Ishikawa (cell line): ENCODE results near the gene AGAP3.

Experiments used
- CEBPB ChIP-seq: IDR thresholded peaks from 2 replicates; pipeline ENCODE4 v1.6.1; 2012
- CREB1 ChIP-seq: IDR thresholded peaks from 2 replicates; pipeline ENCODE4 v1.6.1; 2012; ENCODE audit warnings: low read depth
- EGR1 ChIP-seq: IDR thresholded peaks from 2 replicates; pipeline ENCODE4 v1.6.1; 2012
- EP300 ChIP-seq: IDR thresholded peaks from 2 replicates; pipeline ENCODE4 v1.6.1; 2012; ENCODE audit warnings: borderline replicate concordance
- FOXM1 ChIP-seq: IDR thresholded peaks from 2 replicates; pipeline ENCODE4 v1.6.1; 2012; ENCODE audit warnings: low read depth, borderline replicate concordance
- NFIC ChIP-seq: IDR thresholded peaks from 2 replicates; pipeline ENCODE4 v1.6.1; 2012
- RAD21 ChIP-seq: IDR thresholded peaks from 2 replicates; pipeline ENCODE4 v1.6.1; 2012; ENCODE audit warnings: low read depth
- REST ChIP-seq: IDR thresholded peaks from 2 replicates; pipeline ENCODE4 v1.6.1; 2012; ENCODE audit warnings: low read depth, mild to moderate bottlenecking
- TAF1 ChIP-seq: IDR thresholded peaks from 2 replicates; pipeline ENCODE4 v1.6.1; 2012; ENCODE audit warnings: low read depth, mild to moderate bottlenecking
- TCF12 ChIP-seq: IDR thresholded peaks from 2 replicates; pipeline ENCODE4 v1.6.1; 2012; ENCODE audit warnings: low read depth
- TEAD4 ChIP-seq: IDR thresholded peaks from 2 replicates; pipeline ENCODE4 v1.6.1; 2012
- YY1 ChIP-seq: IDR thresholded peaks from 2 replicates; pipeline ENCODE4 v1.6.1; 2012; ENCODE audit warnings: low read depth
- ZBTB7A ChIP-seq: IDR thresholded peaks from 2 replicates; pipeline ENCODE4 v1.6.1; 2012; ENCODE audit warnings: low read depth
- TF ChIP-seq, protein P1 (sequence below): IDR thresholded peaks from 2 replicates; pipeline ENCODE4 v1.6.1; 2012
- TF ChIP-seq, protein P2 (sequence below): IDR thresholded peaks from 2 replicates; pipeline ENCODE4 v1.6.1; 2012

AGAP3 gene

DNA sequence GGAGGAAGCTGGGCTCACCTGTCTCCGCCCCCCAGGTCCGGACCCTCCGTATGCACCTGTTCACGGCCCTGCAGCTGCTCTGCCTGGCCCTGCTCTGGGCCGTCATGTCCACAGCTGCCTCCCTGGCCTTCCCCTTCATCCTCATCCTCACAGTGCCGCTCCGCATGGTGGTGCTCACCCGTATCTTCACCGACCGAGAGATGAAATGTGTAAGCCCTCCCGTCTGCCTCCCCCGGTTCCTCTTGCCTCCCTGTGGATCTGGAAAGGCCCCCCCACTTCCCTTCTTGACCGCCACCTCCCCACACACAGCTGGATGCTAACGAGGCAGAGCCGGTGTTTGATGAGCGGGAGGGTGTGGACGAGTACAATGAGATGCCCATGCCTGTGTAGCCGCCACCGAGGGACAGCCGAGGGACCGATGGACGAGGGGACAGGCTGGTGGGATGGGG is 10.3 kb upstream of the AGAP3 start:
- TF ChIP-seq EGR1 (no peak), YY1 (no peak), ZBTB7A (no peak)

- TF ChIP-seq TCF12 (no peak), RAD21 (no peak), FOXM1 (no peak), CREB1 (no peak)
Measured at GRCh38 chr7:151076863-151077704, 9.2 kb upstream of the AGAP3 start.

DNA sequence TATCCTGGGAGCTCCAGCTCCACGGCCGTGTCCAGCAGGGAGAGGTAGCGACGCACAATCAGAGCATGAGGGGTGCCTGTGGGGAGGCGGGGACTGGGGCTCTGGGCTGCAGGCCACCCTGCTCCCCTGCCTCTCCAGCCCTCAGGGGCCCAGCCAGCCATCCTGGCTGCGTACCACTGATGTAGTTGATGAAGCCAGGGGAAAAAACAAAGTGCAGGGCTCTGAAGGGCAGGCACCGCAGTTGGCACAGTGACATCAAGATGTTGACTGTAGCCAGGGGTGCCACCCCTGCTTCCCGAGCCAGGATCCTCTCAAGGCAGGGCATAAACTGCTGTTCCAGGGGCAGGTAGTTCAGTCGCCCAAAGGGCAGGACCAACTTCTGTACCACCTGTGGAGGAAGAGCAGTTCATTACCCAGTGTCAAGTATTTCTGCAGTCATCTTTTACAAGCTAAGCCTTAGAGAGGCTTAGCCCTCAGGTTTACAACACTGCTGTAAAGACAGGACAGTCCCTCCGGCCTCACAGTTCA is 8.5 kb upstream of the AGAP3 start:
- no peak for TF ChIP-seq NFIC
- TF ChIP-seq CEBPB = no peak
- TF ChIP-seq REST = no peak
- no peak for TF ChIP-seq FOXM1
- TF ChIP-seq, protein P1, sequence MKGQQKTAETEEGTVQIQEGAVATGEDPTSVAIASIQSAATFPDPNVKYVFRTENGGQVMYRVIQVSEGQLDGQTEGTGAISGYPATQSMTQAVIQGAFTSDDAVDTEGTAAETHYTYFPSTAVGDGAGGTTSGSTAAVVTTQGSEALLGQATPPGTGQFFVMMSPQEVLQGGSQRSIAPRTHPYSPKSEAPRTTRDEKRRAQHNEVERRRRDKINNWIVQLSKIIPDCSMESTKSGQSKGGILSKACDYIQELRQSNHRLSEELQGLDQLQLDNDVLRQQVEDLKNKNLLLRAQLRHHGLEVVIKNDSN = no peak
- TF ChIP-seq, protein P2, sequence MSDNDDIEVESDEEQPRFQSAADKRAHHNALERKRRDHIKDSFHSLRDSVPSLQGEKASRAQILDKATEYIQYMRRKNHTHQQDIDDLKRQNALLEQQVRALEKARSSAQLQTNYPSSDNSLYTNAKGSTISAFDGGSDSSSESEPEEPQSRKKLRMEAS = no peak
- no peak for TF ChIP-seq TAF1
- no peak for TF ChIP-seq EGR1
- no peak for TF ChIP-seq ZBTB7A
- no peak for TF ChIP-seq RAD21
- no peak for TF ChIP-seq TEAD4
- no peak for TF ChIP-seq TCF12
- TF ChIP-seq EP300 = no peak
- no peak for TF ChIP-seq YY1

- TF ChIP-seq REST (no peak), TEAD4 (no peak), RAD21 (no peak), TAF1 (no peak), YY1 (no peak), EGR1 (no peak), ZBTB7A (no peak), NFIC (no peak), TCF12 (no peak), CEBPB (no peak), FOXM1 (no peak), CREB1 (no peak), EP300 (no peak)
- TF ChIP-seq, protein P1 = no peak
- TF ChIP-seq, protein P2 = no peak
Measured at GRCh38 chr7:151078233-151079040, 7.8 kb upstream of the AGAP3 start.

DNA sequence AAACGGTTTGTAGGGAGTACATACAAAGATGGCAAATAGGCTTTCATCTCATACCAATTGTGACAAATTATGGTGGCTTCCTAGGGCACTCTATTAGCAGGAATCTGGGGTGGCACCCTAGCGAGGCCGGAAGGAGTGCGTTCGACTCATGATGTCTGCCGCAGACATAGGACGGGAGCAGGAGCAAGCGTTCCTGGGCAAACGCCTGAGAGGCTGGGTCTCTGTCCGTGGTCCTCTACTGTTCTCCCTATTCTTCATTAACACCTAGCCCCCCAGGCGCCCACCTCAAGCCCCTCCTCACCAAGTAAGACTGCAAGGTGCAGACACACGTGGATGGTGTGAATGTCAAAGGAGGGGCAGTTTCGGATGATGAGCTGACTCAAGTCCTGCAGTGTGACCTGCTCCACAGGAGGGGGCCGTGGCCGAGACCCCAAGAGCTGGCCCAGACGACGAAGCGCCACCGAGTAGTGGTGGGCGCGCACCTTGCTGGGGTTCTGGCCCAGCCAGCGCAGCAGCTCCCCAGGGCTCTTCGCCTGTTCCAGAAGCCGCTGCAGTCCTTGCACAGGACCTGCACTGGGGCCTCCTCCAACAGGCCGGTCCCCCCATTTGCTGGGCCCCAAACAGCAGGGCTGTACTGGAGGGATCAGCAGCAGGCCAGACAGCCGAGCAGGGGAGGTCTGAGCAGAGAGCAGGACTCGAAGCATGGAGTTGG is 6.9 kb upstream of the AGAP3 start:
- TF ChIP-seq RAD21 (no peak), CREB1 (no peak), REST (no peak), NFIC (no peak), TAF1 (no peak), TEAD4 (no peak), FOXM1 (no peak), EP300 (no peak), YY1 (no peak), ZBTB7A (no peak), EGR1 (no peak), TCF12 (no peak), CEBPB (no peak)
- TF ChIP-seq, protein P2 = no peak
- TF ChIP-seq, protein P1 = no peak
